Measurements from ENCODE around the gene SUPT20HL1. TPM values are rescaled to one million over a fixed set of nuclear protein-coding genes. Genes with fewer than 3 reads are reported as not detected.

Gene SUPT20HL1
- total RNA-seq, 1 experiment from 2014 or later: not detected

- POLR2A ChIA-PET (ENCODE audit: unreplicated experiment): no interaction called here
- Histone ChIP-seq H3K4me1 (ENCODE audit: insufficient read depth, low read length) (no peaks in the 10 kb centered on the region), H3K4me3 (ENCODE audit: low read length) (no peak overlapping the region), H3K4me2 (ENCODE audit: low read length) (no peak overlapping the region), H4K20me1 (ENCODE audit: low read length) (no peaks in the 10 kb centered on the region), H3K27ac (ENCODE audit: low read length) (no peak overlapping the region), H3K9me3 (ENCODE audit: low read length) (no peaks in the 10 kb centered on the region), H3K27me3 (ENCODE audit: low read length) (no peaks in the 10 kb centered on the region), H3K9ac (ENCODE audit: low read length) (no peak overlapping the region), H3K36me3 (ENCODE audit: low read depth, low read length) (no peaks in the 10 kb centered on the region), H3F3A (ENCODE audit: low read length, unreplicated experiment) (no peaks in the 10 kb centered on the region), H2AFZ (ENCODE audit: low read length) (no peak overlapping the region), H3K9me2 (replicated peaks; ENCODE audit: low read length) (no peaks in the 10 kb centered on the region), H3K79me2 (ENCODE audit: low read length) (no peaks in the 10 kb centered on the region)
- no TSS peak for BruUV-seq (replicated peaks)
- CTCF ChIA-PET: no interaction called here
- no peak for DNase-seq
- no peak for ATAC-seq
- TF ChIP-seq EZH2phosphoT487 (IDR thresholded peaks at IDR 0.05; ENCODE audit: borderline replicate concordance, low read length) (no peak), EZH2 (IDR thresholded peaks at IDR 0.05; ENCODE audit: low read length, unreplicated experiment) (no peak), CTCF (conservative IDR thresholded peaks at IDR 0.05; ENCODE audit: low read depth, low read length) (no peak)
- intact Hi-C loops (cut with micrococcal nuclease): loop anchor here (5.0 kb wide), 1 partner anchor 113 kb away; no protein-coding TSS in a partner anchor
These were observed 9.4 kb downstream of the SUPT20HL1 start for GRCh38 chrX:24369816-24370215.

- no peaks in the 10 kb centered on the region for H3K36me3 ChIP-seq (ENCODE audit: low read depth, low read length)
- no peak overlapping the region for H3K27ac ChIP-seq (ENCODE audit: low read length)
- H3K4me3 ChIP-seq (ENCODE audit: low read length): no peak overlapping the region
- ATAC-seq (peak; percentile 68; the same call in 1 of the 2 replicates), DNase-seq (peak; percentile 59)
- no peaks in the 10 kb centered on the region for H3K79me2 ChIP-seq (ENCODE audit: low read length)
- H3K9me2 ChIP-seq (replicated peaks; ENCODE audit: low read length): no peaks in the 10 kb centered on the region
- no peak overlapping the region for H2AFZ ChIP-seq (ENCODE audit: low read length)
- no peaks in the 10 kb centered on the region for H3K4me1 ChIP-seq (ENCODE audit: insufficient read depth, low read length)
- H4K20me1 ChIP-seq (ENCODE audit: low read length): no peaks in the 10 kb centered on the region
- no TSS peak for BruUV-seq (replicated peaks)
- CTCF ChIA-PET: interaction anchor here (0.5 kb wide), 1 partner anchor 1653 kb away, joined by 3 read pairs; no protein-coding TSS in a partner anchor
- H3K27me3 ChIP-seq (ENCODE audit: low read length): no peaks in the 10 kb centered on the region
- no peak overlapping the region for H3K4me2 ChIP-seq (ENCODE audit: low read length)
- H3K9me3 ChIP-seq (ENCODE audit: low read length): no peaks in the 10 kb centered on the region
- POLR2A ChIA-PET (ENCODE audit: unreplicated experiment): no interaction called here
- no peak overlapping the region for H3K9ac ChIP-seq (ENCODE audit: low read length)
- intact Hi-C loops (cut with micrococcal nuclease): loop anchor here (5.0 kb wide), 1 partner anchor 114 kb away; no protein-coding TSS in a partner anchor
- no peak for TF ChIP-seq EZH2 (IDR thresholded peaks at IDR 0.05; ENCODE audit: low read length, unreplicated experiment)
- peak; percentile 75 for TF ChIP-seq CTCF (conservative IDR thresholded peaks at IDR 0.05; ENCODE audit: low read depth, low read length)
- H3F3A ChIP-seq (ENCODE audit: low read length, unreplicated experiment): no peaks in the 10 kb centered on the region
These were observed 11.0 kb downstream of the SUPT20HL1 start for GRCh38 chrX:24371391-24371972.

- Histone ChIP-seq H2AFZ (ENCODE audit: low read length) (no peak overlapping the region), H3K27ac (ENCODE audit: low read length) (no peak overlapping the region), H3K9ac (ENCODE audit: low read length) (no peak overlapping the region), H3K79me2 (ENCODE audit: low read length) (no peaks in the 10 kb centered on the region), H3K4me3 (ENCODE audit: low read length) (no peak overlapping the region), H3K27me3 (ENCODE audit: low read length) (no peaks in the 10 kb centered on the region; the same call in 1 of the 2 replicates), H3K36me3 (ENCODE audit: low read depth, low read length) (no peaks in the 10 kb centered on the region), H4K20me1 (ENCODE audit: low read length) (no peaks in the 10 kb centered on the region), H3K9me3 (ENCODE audit: low read length) (no peaks in the 10 kb centered on the region), H3F3A (ENCODE audit: low read length, unreplicated experiment) (no peaks in the 10 kb centered on the region), H3K4me1 (ENCODE audit: insufficient read depth, low read length) (no peaks in the 10 kb centered on the region), H3K9me2 (replicated peaks; ENCODE audit: low read length) (no peaks in the 10 kb centered on the region), H3K4me2 (ENCODE audit: low read length) (no peak overlapping the region)
- no peak for DNase-seq
- intact Hi-C loops (cut with micrococcal nuclease): loop anchor here (5.0 kb wide), 1 partner anchor 115 kb away; no protein-coding TSS in a partner anchor
- ChIA-PET POLR2A (ENCODE audit: unreplicated experiment) (no interaction called here), CTCF (no interaction called here)
- no TSS peak for BruUV-seq (replicated peaks)
- no peak for ATAC-seq
- TF ChIP-seq CTCF (conservative IDR thresholded peaks at IDR 0.05; ENCODE audit: low read depth, low read length) (no peak), EZH2phosphoT487 (IDR thresholded peaks at IDR 0.05; ENCODE audit: borderline replicate concordance, low read length) (no peak), EZH2 (IDR thresholded peaks at IDR 0.05; ENCODE audit: low read length, unreplicated experiment) (no peak)
These were observed 11.8 kb downstream of the SUPT20HL1 start for GRCh38 chrX:24372021-24372763.

Measured in PC-3 (cell line).